Head of caudate nucleus (tissue), 42 donors: Measurements from ENCODE around the gene ELOF1.
"Not testable (repeated sequence)": the region's sequence is repeated elsewhere in the genome, so short reads cannot be mapped to it uniquely, and the experiment has no call there.

ENCODE experiments used
- DNase-seq, 42 donors: peaks; one replicate each; pipeline versions ENCODE4 v3.0.0 to v3.0.0-alpha.2; 2020 to 2021; ENCODE audit warnings: mixed read lengths in 7 of 42
- intact Hi-C: fragments of 100-400 bp; cut with DNase I; formaldehyde crosslinking; loops from one replicate; pipeline ENCODE4 v1.15.0; 2022

The ELOF1 gene

DNA sequence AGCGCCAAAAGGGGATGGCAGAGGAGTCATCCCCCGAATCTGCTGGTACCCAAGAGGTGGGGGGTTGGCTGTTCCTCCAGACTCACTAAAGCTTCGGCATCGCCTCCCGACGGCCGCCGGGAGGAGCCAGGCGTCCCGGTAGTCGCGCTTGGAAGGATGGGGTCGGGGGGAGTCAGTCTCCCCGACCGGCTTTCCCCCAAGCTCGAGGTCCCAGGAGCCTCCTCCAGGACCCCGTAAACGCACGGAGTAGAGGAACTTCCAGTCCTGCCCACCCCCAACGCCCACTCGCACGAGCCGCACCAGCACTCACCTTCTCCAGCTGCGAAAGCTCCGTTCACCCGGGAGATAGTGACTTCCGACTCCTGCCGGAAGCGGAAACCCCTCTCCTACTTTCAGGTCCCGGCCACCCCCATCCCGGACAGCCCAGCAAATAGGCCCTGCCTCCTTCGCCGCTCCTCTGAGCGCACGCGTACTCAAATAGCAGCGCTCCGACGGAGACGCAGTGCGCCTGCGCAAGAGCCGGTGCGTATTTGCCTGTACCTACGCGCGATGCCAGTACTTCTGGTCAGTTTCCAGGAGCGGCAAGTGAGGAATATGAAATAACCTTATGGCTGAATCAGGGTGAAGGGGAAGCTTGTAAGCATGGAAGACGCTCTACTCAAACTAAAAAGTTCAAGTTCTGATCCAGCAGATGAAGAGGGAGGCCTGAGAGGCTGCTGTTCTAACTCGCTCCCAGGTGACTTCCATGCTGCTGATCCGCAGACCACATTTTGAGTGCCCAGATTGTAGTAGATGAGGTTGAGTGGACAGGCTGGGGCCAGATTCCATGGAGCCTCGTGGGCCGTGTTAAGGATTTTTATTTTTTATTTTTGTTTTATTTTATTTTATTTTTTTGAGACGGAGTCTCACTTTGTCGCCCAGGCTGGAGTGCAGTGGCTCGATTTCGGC is at the start of gene ELOF1:
Gene ELOF1, minus strand, starts transcription at position 350 of the 948 bp plus-strand sequence. CDS start 4,883 bp downstream, outside the sequence.
- intact Hi-C loops, result loop anchor here (5.0 kb wide), 1 partner anchor 52 kb away; the partner anchor contains the start of gene ZNF653
- peak; percentile 95 to 99 (median 98) for DNase-seq

DNA sequence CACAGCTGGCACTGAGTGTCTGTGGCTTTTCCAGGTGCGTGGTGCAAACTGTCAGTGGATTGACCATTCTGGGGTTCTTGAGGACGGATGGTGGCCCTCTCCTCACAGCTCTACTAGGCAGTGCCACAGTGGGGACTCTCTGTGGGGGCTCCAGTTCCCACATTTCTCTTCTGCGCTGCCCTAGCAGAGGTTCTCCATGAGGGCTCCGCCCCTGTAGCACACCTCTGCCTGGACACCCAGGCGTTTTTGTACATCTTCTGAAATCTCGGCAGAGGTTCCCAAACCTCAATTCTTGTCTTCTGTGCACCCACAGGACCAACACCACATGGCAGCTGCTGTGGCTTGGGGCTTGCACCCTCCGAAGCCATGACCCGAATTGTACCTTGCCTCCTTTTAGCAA is 47.5 kb upstream of the ELOF1 start:
- intact Hi-C loops, result no loop called here
- DNase-seq, result no peak

DNA sequence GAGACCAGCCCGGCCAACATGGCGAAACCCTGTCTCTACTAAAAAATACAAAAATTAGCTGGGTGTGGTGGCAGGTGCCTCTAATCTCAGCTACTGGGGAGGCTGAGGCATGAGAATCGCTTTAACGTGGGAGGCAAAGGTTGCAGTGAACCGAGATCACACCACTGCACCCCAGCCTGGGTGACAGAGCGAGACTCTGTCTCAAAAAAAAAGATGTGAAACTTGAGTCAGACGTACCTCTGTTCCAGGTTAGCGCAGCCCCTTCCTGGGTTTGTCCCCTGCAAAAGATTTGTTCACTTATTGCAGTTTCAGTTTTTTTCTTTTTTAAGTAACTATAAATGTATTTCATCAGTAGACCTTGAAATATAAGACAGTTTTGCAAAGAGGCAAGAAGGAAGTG is 40.7 kb upstream of the ELOF1 start:
- DNase-seq, intact Hi-C loops: not testable (repeated sequence)

DNA sequence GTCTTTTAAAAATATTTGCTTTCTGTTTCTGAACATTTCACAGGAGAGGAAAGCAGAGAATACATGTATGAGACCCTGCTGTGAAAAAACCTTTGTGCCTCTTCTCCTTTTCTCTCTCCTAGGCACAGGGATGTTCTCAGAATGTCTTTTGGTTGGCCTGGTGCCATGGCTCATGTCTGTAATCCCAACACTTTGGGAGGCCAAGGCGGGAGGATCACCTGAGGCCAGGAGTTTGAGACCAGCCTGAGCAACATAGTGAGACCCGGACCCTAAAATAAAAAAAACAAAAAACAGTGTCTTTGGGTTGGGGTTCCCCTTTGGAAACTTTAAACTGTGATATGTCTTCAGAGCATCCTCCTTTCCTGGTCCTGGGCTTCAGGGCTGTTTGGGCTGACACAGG is 39.7 kb upstream of the ELOF1 start:
- intact Hi-C loops, result no loop called here
- peak in 1 of 42 donors; percentile 29 for DNase-seq

DNA sequence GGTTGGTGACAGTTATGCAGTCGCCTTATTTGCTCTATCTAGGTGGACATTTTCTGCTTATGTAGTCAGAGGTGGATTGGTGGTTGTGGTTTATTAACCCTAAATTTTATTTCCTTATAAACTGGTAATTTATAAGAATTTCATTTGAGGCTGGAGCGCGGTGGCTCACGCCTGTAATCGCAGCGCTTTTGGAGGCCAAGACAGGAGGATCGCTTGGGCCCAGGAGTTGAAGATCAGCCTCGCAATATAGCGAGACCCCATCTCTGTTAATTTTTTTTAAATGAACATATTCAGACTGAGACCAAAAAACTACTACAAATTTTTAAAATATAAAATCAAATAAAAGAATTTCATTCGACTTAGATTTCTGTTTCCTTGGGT is 39.1 kb upstream of the ELOF1 start:
- peak in 1 of 42 donors; percentile 28 for DNase-seq
- intact Hi-C loops, result no loop called here

DNA sequence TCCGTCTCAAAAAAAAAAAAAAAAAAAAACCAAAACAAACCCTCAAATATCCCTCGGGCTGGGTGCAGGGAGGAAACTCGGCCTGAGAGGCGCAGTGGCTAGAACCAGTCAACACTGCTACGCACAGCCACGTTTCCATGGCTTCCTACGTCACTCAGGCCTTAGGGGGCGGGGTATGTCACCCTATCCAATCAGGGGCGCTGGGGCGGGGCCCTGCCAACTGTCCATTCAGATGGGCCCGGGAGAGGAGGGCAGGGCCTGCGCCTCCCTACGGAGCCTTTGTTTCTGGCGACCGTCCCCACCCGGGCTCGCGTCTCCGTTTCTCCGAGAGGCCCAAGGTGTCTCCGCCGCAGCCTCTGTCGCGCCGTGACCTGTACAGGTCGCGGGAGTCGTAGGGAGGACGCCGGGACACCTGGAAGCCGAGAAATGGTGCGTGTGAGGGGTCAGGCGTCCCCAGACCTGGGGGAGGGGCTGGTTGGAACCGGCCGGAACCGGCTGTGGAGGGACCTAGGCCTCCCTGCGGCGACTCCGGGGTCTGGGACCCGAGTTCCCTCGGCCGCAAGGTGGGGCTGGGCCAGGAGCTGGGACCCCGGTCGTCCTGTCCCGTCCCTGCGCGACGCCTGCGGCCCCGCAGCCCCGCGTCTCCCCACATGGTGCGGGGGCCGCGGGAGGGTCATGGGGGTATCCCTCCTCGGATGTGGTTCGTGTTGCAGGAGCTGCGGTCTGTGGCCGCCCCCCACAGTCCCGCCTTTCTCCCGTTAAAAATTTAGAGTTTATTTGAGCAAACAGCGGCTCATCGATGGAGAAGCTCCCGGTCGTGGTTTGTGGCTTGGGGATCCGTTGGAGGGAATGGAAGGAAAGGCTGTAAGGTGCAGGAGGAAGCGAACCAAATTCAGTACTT is 38.4 kb upstream of the ELOF1 start, which contains the start of gene ZNF627:
Gene ZNF627, plus strand, starts transcription at position 282 of the 901 bp plus-strand sequence. Its CDS starts 145 bp downstream, at position 427.
- peak; percentile 97 to 100 (median 99) for DNase-seq
- intact Hi-C loops, result no loop called here

- peak in 1 of 42 donors; percentile 9 for DNase-seq
- intact Hi-C loops, result no loop called here
These were observed 37.1 kb upstream of the ELOF1 start for GRCh38 chr19:11596156-11596555.

- DNase-seq, result no peak
- intact Hi-C loops, result no loop called here
These were observed 35.1 kb upstream of the ELOF1 start for GRCh38 chr19:11594084-11594483.

DNA sequence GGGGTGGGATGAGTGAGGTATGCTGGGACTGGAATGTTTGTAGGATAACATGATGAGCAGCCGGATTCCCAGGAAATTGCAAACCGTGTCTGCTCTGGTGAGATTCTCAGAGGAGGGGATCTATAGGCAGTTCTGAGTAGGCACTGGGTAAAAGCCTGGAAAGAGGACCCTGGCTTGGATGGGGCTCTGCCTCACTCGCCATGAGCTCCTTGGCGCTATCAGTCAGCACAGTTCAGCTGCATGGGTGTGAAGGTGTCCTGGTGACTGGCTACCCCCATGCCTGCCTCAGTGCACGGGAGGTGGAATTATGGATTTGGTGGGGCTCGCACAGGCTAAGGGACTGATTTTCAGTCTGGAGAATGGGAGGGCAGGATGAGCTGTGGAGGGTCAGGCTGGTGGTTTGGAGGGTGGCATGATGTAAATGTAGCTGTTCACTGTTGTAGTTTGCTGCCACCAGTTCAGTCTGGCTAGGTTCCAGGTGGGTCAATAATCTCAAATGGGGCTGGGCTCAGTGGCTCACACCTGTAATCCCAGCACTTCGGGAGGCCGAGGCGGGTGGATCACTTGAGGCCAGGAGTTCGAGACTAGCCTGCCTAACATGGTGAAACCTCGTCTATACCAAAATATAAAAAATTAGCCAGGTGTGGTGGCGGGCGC is 29.1 kb upstream of the ELOF1 start:
- intact Hi-C loops, result no loop called here
- no peak for DNase-seq

DNA sequence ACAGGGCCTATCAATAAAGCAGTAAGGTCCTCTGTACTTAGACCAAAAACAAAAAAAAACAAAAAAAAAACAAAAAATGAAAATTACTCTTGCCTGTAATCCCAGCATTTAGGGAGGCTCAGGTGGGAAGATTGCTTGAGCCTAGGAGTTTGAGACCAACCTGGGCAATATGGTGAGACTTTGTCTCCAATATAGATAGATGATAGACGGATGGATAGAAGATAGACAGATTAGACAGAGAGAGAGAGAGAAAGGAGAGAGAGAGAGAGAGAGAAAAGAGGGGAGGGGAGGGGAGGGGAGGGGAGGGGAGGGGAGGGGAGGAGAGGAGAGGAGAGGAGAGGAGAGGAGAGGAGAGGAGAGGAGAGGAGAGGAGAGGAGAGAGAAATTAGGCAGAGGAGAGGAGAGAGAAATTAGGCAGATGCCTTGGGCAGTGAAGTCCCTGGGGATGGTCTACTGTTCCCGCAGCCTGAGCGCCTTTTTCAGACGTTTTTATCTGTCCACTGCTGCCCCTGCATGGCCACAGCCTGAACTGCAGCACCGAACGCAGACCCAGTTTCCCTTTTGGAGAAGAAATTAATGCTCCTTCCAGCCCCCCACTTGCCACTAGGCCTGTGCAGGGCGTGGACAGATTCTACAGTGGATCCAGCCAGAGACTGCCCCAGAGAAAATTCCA is 28.4 kb upstream of the ELOF1 start:
- peak; percentile 62 to 91 (median 79) for DNase-seq
- intact Hi-C loops, result no loop called here

DNA sequence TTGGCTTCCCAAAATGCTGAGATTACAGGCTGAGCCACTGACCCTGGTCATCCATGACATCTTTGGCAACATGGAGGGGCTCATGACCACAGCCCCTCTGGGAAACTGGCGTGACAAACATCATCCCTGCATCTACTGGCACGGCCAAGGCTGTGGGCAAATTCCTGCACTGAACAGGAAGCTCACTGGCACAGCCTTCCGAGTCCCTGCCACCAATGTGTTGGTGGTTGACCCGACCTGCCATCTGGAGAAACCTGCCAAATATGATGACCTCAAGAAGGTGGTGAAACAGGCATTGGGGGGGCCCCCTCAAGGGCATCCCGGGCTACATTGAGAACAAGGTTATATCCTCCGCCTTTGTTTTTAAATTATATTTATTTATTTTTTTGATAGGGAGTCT is 27.3 kb upstream of the ELOF1 start:
- no peak for DNase-seq
- intact Hi-C loops, result no loop called here

- intact Hi-C loops, result no loop called here
These were observed 22.7 kb upstream of the ELOF1 start for GRCh38 chr19:11581740-11582139.

GRCh38 chr19:11580116-11580515 is 21.1 kb upstream of the ELOF1 start:
- intact Hi-C loops, result no loop called here

More at GRCh38 chr19:11581740-11582139, 22.7 kb upstream of the ELOF1 start:
- no peak for DNase-seq

DNA sequence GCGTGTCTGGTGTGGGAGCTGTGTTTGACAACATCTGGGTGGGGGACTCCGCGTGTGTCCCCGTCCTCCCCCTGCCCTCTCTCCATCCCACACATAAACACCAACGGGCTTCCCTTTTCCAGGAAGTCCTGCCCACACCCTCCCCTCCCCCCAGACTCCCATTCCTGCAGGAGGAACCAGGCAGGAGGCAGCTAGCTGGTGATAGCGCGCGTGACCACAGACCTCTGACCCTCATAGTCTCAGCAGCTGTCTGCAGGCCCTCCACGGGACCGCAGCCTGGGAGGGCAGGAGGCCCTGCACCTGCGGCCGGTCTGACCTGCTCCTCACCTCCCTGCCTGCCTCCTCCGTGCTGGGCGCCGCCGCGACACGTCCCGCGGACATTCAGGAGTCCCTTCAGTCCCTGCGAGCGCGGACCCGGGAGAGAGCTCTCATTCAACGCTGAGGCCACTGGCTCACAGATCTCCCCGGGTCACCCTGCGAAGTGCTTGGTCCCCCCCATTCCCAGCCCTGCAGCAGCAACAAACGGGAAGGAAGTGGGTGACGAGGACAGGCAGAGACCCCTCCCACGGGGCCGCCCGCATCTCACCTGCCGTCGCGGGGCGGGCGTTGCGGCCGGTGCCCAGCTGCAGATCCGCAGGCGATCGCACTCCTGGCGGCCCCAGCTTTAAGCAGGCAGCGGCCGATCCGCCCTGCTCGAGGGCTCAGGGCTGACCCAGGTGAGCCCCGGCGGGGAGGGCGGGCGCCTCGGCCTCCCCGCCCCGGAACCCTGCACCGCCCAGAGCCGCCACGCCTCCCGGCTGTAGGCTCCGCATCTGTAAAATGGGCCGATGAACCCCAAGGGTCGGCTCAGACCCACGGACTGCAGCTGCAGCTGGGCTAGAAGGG is 19.5 kb upstream of the ELOF1 start:
- intact Hi-C loops, result no loop called here
- peak in 10 of 42 donors; percentile 10 to 55 (median 24) for DNase-seq

More at GRCh38 chr19:11580116-11580515, 21.1 kb upstream of the ELOF1 start:
- DNase-seq, result no peak

DNA sequence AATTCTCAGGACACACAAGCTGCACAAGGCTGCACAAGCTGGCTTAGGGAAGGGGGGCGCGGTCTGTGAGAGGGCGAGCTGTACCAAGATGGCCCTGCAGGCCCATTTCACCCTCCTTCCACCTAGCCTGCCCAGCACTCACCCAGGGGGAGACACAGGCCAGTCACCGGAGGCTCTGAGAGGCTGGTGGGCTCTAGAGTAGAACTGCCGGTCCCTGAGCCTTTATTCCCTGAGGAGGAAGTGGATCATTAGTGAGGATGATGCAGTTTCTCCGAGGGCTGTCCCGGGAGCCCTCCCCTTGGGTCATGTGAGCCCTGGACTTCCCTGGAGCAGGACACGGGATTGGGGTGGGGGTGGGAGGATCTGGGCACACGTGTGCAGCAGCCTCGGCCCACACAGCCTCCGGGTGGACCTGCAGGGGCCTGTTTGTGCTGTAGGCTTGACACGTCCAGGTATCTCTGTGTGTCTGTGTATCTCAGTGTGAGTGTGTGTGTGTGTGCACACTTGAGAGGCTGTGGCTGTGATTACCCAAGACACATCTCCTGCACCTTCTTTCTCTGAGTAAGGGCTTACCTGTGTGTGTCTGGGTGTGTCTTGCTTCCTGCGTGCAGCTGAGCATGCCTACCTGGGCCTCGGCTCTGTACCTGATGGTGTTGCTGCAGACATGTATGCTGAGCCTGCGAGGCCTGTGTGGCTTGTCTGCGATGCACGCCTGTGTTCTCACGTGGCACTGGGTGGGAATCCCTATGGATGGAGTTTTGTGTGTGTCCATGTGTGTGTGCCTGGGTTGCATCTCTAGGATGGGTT is 18.6 kb upstream of the ELOF1 start, which contains the start of gene ACP5:
Gene ACP5, minus strand, starts transcription at position 195 of the 807 bp plus-strand sequence. CDS start 328 bp downstream, outside the sequence.
- DNase-seq, result no peak
- intact Hi-C loops, result no loop called here

- intact Hi-C loops, result no loop called here
- no peak for DNase-seq
These were observed 17.2 kb upstream of the ELOF1 start for GRCh38 chr19:11576227-11576626.
